Endodermal cell (in vitro differentiated cells): ENCODE results near the gene REXO1. TPM values are rescaled to one million over a fixed set of nuclear protein-coding genes. Genes with fewer than 3 reads are reported as not detected.

Experiments
- DNase-seq: peaks from one replicate; pipeline ENCODE4 v3.0.0-alpha.2; 2017
- H3K27ac ChIP-seq: 2 replicates; pipeline ENCODE4 v1.5.1; 2013; ENCODE audit warnings: mild to moderate bottlenecking, low read depth, low read length, moderate library complexity
- H3K27me3 ChIP-seq: 2 replicates; pipeline ENCODE4 v1.6.1; 2013; ENCODE audit warnings: mild to moderate bottlenecking, low read length, moderate library complexity; ENCODE audit not compliant: insufficient read depth, control insufficient read depth, poor library complexity, severe bottlenecking
- H3K36me3 ChIP-seq: 2 replicates; pipeline ENCODE4 v1.7.0; 2013; ENCODE audit warnings: mild to moderate bottlenecking, low read length, moderate library complexity; ENCODE audit not compliant: control insufficient read depth, insufficient read depth
- H3K4me1 ChIP-seq: one replicate; pipeline ENCODE4 v1.7.0; 2013; ENCODE audit warnings: low read length; ENCODE audit not compliant: control insufficient read depth, insufficient read depth
- H3K4me3 ChIP-seq: 2 replicates; pipeline ENCODE4 v1.5.1; 2013; ENCODE audit warnings: mild to moderate bottlenecking, low read length, moderate library complexity
- H3K9ac ChIP-seq: 2 replicates; pipeline ENCODE4 v1.6.1; 2013; ENCODE audit warnings: mild to moderate bottlenecking, low read length, moderate library complexity; ENCODE audit not compliant: poor library complexity, severe bottlenecking; ENCODE audit errors: extremely low read depth
- H3K9me3 ChIP-seq: 2 replicates; pipeline ENCODE4 v1.6.1; 2013; ENCODE audit warnings: mild to moderate bottlenecking, low read length, moderate library complexity; ENCODE audit not compliant: control insufficient read depth
- H3K27ac Mint-ChIP-seq: 2 replicates; pipeline ENCODE4 v1.8.0; 2020; ENCODE audit warnings: mixed read lengths
- H3K27me3 Mint-ChIP-seq: 2 replicates; pipeline ENCODE4 v1.8.0; 2021; ENCODE audit warnings: mild to moderate bottlenecking, mixed read lengths; ENCODE audit not compliant: insufficient read depth
- H3K36me3 Mint-ChIP-seq: 2 replicates; pipeline ENCODE4 v1.8.0; 2020; ENCODE audit warnings: low read depth, mixed read lengths
- H3K4me1 Mint-ChIP-seq: 2 replicates; pipeline ENCODE4 v1.8.0; 2020; ENCODE audit warnings: mixed read lengths
- H3K4me3 Mint-ChIP-seq: 2 replicates; pipeline ENCODE4 v1.8.0; 2020; ENCODE audit warnings: mild to moderate bottlenecking, moderate library complexity, mixed read lengths
- H3K9me3 Mint-ChIP-seq: 2 replicates; pipeline ENCODE4 v1.8.0; 2020; ENCODE audit warnings: mild to moderate bottlenecking, mixed read lengths
- CTCF ChIP-seq: fragments of 200-600 bp; sonication (generic); conservative IDR thresholded peaks from 2 replicates; pipeline ENCODE4 v1.5.0; 2021; ENCODE audit warnings: antibody characterized with exemption, mild to moderate bottlenecking
- WGBS, 2 experiments: methylation state at CpG; one replicate each; pipeline versions ENCODE4 v1.1.5 to v1.1.7; 2013; ENCODE audit warnings: missing lambda C conversion rate in 2 of 2, mixed read lengths in 1 of 2; ENCODE audit not compliant: insufficient coverage in 1 of 2, insufficient read length in 1 of 2; 5-methylcytosine and 5-hydroxymethylcytosine counted together
- total RNA-seq, 2 donors: library from RNA; stranded (reverse); fragmentation: NEBNext Ultra II Directional in 1 of 2; extraction: Animal tissue kit (Norgen Biotek cat#: 25700) in 1 of 2; gene quantifications; 2 replicates in 1 of 2; 3 replicates in 1 of 2; pipeline ENCODE4 v1.2.1, GENCODE V29; 2021

Gene REXO1
- total RNA-seq, 2 donors from 2014 or later = 51.6 to 56.4 TPM

- no peak overlapping the region for H3K27ac ChIP-seq
Observed at GRCh38 chr19:1862424-1863327, 14.4 kb upstream of the REXO1 start.

GRCh38 chr19:1862068-1862423 is 13.8 kb upstream of the REXO1 start:
- Mint-ChIP-seq H3K9me3 (no peaks in the 10 kb centered on the region), H3K27me3 (peaks cover 7% of the 10 kb centered on the region), H3K4me1 (peaks cover 23% of the 10 kb centered on the region), H3K36me3 (no peaks in the 10 kb centered on the region), H3K4me3 (peak overlapping the region; percentile 85), H3K27ac (peak overlapping the region; percentile 77)
- H3K4me3 ChIP-seq = peak overlapping the region; percentile 89
- H3K36me3 ChIP-seq = no peaks in the 10 kb centered on the region
- H3K9ac ChIP-seq = peak overlapping the region; percentile 64
- WGBS, 2 experiments = 1 to 2% methylated on average over 13 to 21 of the region's 21 CpGs
- no peak overlapping the region for H3K27ac ChIP-seq
- no peak for TF ChIP-seq CTCF
- peaks cover 20% of the 10 kb centered on the region for H3K4me1 ChIP-seq
- no peaks in the 10 kb centered on the region for H3K27me3 ChIP-seq
- H3K9me3 ChIP-seq = no peaks in the 10 kb centered on the region
- peak; percentile 74 for DNase-seq

More at GRCh38 chr19:1862424-1863327, 14.4 kb upstream of the REXO1 start:
- no peaks in the 10 kb centered on the region for H3K36me3 ChIP-seq
- H3K27me3 ChIP-seq = no peaks in the 10 kb centered on the region
- Mint-ChIP-seq H3K9me3 (no peaks in the 10 kb centered on the region), H3K27me3 (peaks cover 7% of the 10 kb centered on the region), H3K4me1 (peaks cover 23% of the 10 kb centered on the region), H3K4me3 (peak overlapping the region; percentile 85), H3K36me3 (no peaks in the 10 kb centered on the region), H3K27ac (peak overlapping the region; percentile 77)
- H3K4me3 ChIP-seq = peak overlapping the region; percentile 89
- WGBS, 2 experiments = 0 to 1% methylated on average over 14 to 109 of the region's 109 CpGs
- H3K9me3 ChIP-seq = no peaks in the 10 kb centered on the region
- H3K4me1 ChIP-seq = peaks cover 16% of the 10 kb centered on the region
- peak overlapping the region; percentile 64 for H3K9ac ChIP-seq
- no peak for TF ChIP-seq CTCF
- DNase-seq = peak; percentile 83

GRCh38 chr19:1861599-1862031 is 13.3 kb upstream of the REXO1 start:
- H3K27me3 ChIP-seq = no peaks in the 10 kb centered on the region
- WGBS, 2 experiments = 5 to 6% methylated on average over 13 to 23 of the region's 23 CpGs
- H3K27ac ChIP-seq = no peak overlapping the region

More at GRCh38 chr19:1861599-1862031, 13.3 kb upstream of the REXO1 start:
- peaks cover 23% of the 10 kb centered on the region for H3K4me1 Mint-ChIP-seq
- peak overlapping the region; percentile 64 for H3K9ac ChIP-seq
- H3K4me3 ChIP-seq = peak overlapping the region; percentile 89
- no peak for DNase-seq
- H3K27me3 Mint-ChIP-seq = peaks cover 7% of the 10 kb centered on the region
- no peaks in the 10 kb centered on the region for H3K36me3 Mint-ChIP-seq
- no peak for TF ChIP-seq CTCF
- peaks cover 20% of the 10 kb centered on the region for H3K4me1 ChIP-seq
- no peak overlapping the region for H3K27ac Mint-ChIP-seq
- no peaks in the 10 kb centered on the region for H3K36me3 ChIP-seq
- no peaks in the 10 kb centered on the region for H3K9me3 ChIP-seq
- H3K9me3 Mint-ChIP-seq = no peaks in the 10 kb centered on the region
- H3K4me3 Mint-ChIP-seq = peak overlapping the region; percentile 85
